LNCAP (cell line): ENCODE measurements around the gene TOMM40L.

Experiments
- TF ChIP-seq, protein P1 (sequence below): fragments of 450-650 bp; IDR thresholded peaks from 2 replicates; pipeline ENCODE4 v1.5.1; 2017; ENCODE audit warnings: mild to moderate bottlenecking

Gene TOMM40L

DNA sequence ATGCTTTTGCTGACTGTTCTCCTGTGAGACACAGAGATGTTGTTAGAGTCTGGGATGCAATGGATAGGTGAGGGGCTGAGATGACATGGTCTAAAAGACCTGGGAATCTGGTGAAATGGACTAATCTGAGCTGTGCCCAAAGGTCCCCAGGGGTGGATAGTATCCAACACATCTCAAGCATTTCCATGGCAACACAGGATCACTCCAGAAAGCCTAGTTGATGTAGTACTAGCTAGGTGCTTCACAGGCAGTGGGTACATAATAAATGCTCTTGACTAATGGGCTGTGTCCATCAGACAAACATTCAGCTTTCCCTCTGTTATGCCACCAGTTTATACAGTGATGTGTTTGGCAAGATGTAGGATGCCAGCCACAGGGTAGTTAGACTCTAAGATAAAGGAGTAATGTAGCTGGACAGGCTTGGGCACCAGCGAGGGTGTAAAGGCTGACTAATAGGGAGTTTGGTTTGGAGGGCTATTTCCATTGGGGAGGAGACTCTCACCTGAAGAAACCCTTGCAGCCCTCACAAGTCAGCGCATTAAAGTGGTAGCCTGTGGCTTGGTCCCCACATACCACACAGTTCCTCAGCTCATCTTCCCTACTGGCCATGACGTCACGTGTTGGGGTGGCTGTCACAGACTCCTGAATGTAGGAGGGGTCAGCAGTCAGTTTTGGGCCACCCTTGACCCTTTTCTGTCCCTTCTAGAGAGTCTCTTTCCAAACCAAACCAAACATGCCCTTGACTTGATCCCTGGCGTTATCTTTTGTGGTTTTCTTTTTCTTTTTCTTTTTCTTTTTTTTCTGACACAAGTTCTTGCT lies 10.3 kb downstream of the TOMM40L start:
- TF ChIP-seq, protein P1, sequence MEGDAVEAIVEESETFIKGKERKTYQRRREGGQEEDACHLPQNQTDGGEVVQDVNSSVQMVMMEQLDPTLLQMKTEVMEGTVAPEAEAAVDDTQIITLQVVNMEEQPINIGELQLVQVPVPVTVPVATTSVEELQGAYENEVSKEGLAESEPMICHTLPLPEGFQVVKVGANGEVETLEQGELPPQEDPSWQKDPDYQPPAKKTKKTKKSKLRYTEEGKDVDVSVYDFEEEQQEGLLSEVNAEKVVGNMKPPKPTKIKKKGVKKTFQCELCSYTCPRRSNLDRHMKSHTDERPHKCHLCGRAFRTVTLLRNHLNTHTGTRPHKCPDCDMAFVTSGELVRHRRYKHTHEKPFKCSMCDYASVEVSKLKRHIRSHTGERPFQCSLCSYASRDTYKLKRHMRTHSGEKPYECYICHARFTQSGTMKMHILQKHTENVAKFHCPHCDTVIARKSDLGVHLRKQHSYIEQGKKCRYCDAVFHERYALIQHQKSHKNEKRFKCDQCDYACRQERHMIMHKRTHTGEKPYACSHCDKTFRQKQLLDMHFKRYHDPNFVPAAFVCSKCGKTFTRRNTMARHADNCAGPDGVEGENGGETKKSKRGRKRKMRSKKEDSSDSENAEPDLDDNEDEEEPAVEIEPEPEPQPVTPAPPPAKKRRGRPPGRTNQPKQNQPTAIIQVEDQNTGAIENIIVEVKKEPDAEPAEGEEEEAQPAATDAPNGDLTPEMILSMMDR = no peak

DNA sequence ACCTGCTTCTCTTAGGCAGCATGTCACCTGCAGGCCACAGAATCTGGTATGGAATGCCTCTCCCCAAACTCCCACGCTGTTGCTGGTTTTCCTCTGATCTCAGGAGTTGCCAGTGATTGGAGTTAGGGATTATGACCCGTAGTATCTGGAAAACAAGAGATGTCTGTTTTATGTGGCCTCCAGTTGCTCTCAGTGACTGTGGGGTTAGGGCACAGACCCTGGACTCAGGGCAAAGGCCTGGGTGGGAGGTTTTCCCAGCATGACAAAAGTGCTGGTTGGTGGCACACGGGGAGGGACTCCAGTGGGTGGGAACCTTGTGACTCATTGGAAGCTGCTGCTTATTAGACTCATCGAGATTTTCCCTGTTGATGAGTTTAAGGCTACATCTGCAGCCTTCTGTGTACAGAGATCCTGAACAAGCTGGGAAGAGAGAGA lies 12.2 kb downstream of the TOMM40L start, which contains the start of gene NR1I3:
TSS of gene NR1I3 (minus strand) at position 165 of the 435 bp plus-strand sequence. CDS start 1,638 bp downstream, outside the sequence.
- TF ChIP-seq, protein P1 = no peak

DNA sequence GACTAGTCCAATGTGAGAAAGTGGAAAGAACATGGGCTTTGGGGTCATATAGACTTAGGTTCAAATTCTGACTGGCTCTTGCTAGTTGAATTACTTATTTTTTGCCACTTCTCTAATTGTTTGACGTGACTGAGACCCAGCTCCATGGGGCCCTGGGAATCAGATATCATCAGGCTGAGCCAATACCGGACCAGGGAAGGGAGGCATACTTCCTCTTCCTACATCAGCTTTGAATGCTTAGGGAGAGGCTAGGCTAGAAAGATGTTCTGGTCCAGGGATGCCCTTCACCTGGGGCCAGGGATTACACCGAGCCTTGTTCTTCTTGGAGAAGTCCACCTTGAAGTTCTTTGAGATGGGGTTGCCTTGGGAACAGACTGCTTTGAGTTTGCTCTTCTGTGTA lies 15.8 kb downstream of the TOMM40L start:
- TF ChIP-seq, protein P1 = no peak

DNA sequence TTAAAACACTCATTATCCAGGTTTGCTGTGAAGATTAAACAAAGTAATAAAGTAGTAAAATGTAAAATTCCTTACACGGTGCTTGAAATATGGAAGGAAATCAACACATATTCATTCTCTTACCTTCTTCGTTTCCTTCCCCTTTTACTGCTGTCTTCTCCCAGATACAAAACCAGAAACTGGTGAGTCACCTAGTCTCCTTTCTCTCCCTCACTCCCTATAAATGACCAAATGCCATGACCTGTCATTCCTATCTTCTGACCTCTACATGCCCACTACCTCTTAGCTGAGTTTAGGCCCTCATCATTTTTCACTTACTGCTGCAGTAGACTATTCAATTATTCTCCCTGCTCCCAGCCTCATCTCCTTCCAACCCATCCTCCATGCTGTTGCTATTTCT lies 16.5 kb downstream of the TOMM40L start:
- TF ChIP-seq, protein P1 = no peak

DNA sequence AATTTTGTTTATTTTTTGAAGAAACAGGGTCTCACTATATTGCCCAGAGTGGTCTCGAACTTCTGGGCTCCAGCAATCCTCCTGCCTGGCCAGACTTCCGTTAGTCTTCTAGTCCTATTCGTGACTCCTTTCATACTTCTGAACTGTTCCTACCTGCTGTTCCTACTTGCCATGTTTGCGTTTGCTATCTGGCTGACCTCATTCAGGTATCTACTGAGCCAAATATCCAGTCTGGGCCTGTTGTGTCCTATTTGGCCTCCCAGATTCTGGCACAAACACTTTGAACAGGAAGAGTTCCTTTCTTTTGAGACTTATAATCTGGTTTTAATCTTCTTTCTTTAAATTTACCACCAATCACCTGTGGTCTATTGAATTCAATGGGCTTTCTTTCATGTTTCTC lies 19.0 kb downstream of the TOMM40L start:
- TF ChIP-seq, protein P1 = no peak

DNA sequence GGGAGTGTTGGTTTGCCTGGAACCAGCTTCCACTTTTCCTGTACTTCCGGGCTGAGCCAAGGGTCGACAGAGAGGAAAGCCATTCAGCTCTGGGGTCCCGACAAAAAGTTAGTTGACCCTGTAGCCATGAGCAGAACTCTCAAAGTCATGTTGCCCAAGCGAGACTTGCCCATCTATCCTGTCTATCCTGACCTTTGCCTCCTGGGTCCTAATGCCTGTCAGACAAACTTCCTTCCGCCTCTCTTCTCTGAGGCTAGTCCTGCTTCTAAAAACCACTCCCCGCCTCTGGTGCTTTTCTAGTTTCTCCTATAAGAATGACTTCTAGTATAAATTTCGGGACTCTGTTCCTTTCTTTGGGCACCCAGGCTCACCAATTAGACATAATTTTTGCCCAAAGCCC lies 25.0 kb downstream of the TOMM40L start:
- TF ChIP-seq, protein P1 = no peak

DNA sequence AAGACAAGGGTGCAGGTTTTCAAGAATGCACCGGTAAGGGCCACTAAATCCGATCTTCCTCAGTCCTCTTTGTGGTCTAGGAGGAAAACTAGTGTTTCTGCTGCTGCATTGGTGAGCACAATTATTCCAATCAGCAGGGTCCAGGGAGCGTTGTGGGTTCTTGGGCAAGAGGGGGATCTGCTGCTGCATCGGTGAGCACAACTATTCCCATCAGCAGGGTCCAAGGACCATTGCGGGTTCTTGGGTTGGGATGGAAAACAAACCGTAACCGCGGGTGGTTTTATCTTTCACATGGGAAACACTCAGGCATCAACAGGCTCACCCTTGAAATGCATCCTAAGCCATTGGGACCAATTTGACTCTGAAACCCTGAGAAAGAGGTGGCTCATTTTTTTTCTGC lies 25.7 kb downstream of the TOMM40L start:
- TF ChIP-seq, protein P1 = no peak
